Cardiac fibroblast (primary cell): Measurements from ENCODE around the gene RIC1.

Source experiments
- DNase-seq, 2 donors: peaks; one replicate each; pipeline versions ENCODE4 v3.0.0 to v3.0.0-alpha.2; 2010; ENCODE audit warnings: low read depth in 2 of 2
- H3K4me3 ChIP-seq, 2 donors: replicated peaks in 1 of 2; 1 replicate in 1 of 2; 2 replicates in 1 of 2; pipeline ENCODE4 v1.5.1; 2011; ENCODE audit warnings: low read depth in 2 of 2, low read length in 2 of 2, mild to moderate bottlenecking in 2 of 2, moderate library complexity in 1 of 2
- TF ChIP-seq, protein P1 (sequence below): IDR thresholded peaks from one replicate; pipeline ENCODE4 v1.5.1; 2011; ENCODE audit warnings: low read depth, mild to moderate bottlenecking, low read length, inconsistent platforms

Gene RIC1

DNA sequence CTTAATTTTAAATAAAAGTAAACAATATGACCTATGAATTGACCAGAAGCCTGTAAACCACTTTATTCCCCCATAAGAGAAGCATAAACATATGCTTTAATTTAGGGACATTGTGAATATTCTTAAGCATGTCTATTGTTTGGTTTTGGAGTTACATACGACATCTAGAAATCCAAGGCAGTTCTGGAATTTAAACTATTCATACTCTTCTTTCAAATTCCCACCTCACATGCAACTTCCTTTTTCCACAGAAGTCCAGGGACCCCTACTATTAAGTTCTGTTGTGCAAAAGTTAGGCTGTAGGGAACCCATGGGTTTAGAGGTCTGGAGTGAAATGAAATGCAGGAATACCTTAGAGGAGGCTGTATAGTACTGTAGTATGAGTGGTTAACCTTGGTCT, 2.1 kb downstream of the RIC1 start:
- TF ChIP-seq, protein P1, sequence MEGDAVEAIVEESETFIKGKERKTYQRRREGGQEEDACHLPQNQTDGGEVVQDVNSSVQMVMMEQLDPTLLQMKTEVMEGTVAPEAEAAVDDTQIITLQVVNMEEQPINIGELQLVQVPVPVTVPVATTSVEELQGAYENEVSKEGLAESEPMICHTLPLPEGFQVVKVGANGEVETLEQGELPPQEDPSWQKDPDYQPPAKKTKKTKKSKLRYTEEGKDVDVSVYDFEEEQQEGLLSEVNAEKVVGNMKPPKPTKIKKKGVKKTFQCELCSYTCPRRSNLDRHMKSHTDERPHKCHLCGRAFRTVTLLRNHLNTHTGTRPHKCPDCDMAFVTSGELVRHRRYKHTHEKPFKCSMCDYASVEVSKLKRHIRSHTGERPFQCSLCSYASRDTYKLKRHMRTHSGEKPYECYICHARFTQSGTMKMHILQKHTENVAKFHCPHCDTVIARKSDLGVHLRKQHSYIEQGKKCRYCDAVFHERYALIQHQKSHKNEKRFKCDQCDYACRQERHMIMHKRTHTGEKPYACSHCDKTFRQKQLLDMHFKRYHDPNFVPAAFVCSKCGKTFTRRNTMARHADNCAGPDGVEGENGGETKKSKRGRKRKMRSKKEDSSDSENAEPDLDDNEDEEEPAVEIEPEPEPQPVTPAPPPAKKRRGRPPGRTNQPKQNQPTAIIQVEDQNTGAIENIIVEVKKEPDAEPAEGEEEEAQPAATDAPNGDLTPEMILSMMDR, result no peak
- H3K4me3 ChIP-seq, result peak overlapping the region in 1 of 2 donors; percentile 16
- peak; percentile 29 to 44 for DNase-seq

DNA sequence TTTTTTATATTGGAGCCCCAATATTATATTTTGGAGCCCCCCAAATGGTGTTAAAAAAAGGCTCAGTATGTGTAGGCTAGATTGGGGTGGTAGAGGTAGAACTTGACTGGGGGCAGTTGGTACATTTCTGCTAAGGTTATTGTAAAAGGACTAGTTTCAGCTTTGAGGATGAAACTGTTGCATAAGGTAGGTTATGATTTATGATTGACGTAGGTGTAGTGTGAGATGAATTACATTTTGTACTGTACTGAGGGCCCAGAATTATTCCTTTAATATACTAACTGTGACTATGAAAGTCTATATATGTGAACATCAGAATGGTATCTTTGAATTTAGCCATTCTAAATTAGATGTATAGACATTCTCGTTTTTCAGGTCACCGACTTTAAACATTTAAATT, 3.6 kb downstream of the RIC1 start:
- no peak overlapping the region for H3K4me3 ChIP-seq
- no peak for DNase-seq
- TF ChIP-seq, protein P1, result no peak

DNA sequence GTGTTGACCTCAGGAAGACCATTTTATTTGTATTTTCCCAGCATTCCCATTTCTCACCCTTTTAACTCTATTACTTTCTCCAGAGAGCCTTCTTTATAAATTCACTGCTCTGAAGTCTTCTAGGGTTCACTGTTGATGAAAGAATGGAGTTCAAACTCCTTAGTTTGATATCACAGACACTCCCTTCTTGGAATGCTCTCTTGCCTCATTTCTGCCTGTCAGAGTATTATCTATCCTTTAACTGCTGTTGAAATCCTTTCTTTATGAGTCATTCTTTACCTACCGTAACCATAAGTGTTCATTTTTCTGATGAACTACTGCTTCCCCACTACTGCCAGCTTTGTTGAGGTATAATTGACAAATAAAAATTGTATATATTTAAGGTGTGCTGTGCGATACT, 4.3 kb downstream of the RIC1 start:
- TF ChIP-seq, protein P1, result no peak
- peak; percentile 26 to 41 for DNase-seq
- no peak overlapping the region for H3K4me3 ChIP-seq

DNA sequence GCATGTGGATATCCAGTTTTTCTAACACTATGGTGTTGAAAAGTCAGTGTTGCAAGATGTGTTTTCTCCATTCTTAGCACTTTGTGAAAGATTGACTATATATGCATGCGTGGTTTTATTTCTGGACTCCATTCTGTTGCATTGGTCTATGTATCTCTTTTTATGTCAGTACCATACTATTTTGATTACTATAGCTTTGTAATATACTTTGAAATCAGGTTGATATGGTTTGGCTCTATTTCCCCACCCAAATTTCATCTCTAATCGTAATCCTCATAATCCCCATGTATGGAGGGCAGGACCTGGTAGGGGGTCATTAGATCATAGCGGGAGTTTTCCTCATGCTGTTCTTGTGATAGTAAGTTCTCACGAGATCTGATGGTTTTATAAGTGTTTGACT, 6.5 kb downstream of the RIC1 start:
- no peak for DNase-seq
- TF ChIP-seq, protein P1, result no peak
- H3K4me3 ChIP-seq, result no peak overlapping the region

DNA sequence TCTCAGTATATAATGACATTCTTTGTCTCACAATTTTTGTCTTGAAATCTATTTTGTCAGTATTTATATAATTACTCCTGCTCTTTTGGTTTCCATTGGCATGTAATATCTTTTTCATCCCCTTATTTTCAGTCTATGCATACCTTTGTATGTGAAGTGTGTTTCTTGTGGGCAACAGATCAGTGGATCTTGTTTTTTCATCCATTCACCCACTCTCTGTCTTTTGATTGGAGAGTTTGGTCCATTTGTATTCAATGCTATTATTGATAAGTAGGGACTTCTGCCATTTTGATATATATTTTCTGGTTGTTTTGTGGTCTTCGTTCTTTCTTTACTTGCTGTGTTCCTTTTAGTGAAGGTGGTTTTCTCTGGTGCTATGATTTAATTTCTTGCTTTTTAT, 10.9 kb downstream of the RIC1 start:
- no peak overlapping the region for H3K4me3 ChIP-seq
- DNase-seq, result no peak
- TF ChIP-seq, protein P1, result no peak

DNA sequence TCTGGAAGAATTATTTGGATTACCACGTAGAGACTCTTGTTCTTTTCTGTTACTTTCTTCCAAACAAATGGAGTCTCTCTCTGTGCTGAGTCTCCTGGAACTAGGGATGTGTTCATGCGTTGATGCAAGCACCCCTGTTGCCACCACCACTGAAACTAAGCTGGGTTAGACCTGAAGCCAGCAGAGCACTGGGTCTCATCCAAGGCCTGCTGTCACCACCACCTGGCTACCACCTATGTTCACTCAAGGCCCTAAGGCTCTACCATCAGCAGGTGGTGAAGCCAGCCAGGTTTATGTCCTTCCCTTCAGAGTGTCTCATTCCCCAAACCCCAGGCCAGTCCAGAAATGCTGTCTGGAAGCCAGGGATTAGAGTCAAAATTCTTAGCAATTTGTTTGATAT, 13.3 kb downstream of the RIC1 start:
- TF ChIP-seq, protein P1, result no peak
- H3K4me3 ChIP-seq, result no peak overlapping the region
- no peak for DNase-seq

DNA sequence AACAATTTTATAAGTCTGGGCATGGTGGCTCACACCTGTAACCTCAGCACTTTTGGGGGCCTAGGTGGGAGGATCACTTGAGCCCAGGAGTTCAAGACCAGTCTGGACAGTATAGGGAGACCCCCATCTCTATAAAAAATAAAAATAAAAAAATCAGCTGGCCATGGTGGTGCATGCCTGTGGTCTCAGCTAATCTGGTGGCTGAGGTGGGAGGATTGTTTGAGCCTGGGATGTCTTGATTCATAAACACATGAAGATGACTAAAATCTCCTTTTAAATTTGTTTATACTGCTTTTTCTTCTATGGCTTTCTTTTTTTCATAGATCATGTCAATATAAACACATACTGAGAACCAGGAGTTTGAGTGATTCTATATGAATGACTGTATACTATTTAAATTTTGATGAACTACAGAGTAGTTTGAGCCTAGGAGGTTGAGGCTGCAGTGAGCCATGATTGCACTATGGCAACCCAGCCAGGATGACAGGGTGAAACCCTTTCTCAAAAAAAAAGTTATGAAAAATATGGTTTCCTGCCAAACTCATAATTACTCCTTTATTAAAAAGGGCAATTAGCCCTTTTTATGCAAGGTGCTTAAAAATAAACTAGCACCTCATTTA, 14.2 kb downstream of the RIC1 start:
- DNase-seq, result no peak
- TF ChIP-seq, protein P1, result no peak
- H3K4me3 ChIP-seq, result no peak overlapping the region
